CD4-positive, alpha-beta T cell (primary cell): ENCODE results near the gene TOPORS. TPM values are rescaled to one million over a fixed set of nuclear protein-coding genes. Genes with fewer than 3 reads are reported as not detected.

Experiments used
- ATAC-seq: fragments of 200-7000 bp; cut with Tn5 transposase; one replicate; pipeline ENCODE4 v1.10.0; 2022; ENCODE audit warnings: mild to moderate bottlenecking; ENCODE audit not compliant: poor library complexity
- CTCF ChIA-PET: fragments of 350-600 bp; sonication (Branson Sonifier 250); formaldehyde crosslinking; loops from one replicate; lab custom pipeline; 2021; ENCODE audit warnings: antibody characterized with exemption, inconsistent platforms; lab: Charles Lee
- POLR2A ChIA-PET: fragments of 350-600 bp; sonication (Branson Sonifier 250); formaldehyde crosslinking; loops from one replicate; lab custom pipeline; 2021; ENCODE audit warnings: antibody characterized with exemption, inconsistent platforms; lab: Charles Lee
- DNase-seq, 14 experiments: peaks; one replicate each; pipeline ENCODE4 v3.0.0-alpha.2; 2013 to 2020; ENCODE audit warnings: mixed read lengths in 2 of 14
- H3K27ac ChIP-seq, 2 donors: one replicate each; pipeline versions ENCODE4 v1.5.1 to v1.7.0; 2013; ENCODE audit warnings: low read length in 2 of 2, low read depth in 1 of 2, mild to moderate bottlenecking in 1 of 2
- H3K27me3 ChIP-seq, 2 experiments: 1 replicate in 1 of 2; 2 replicates in 1 of 2; pipeline versions ENCODE4 v1.6.1 to v1.7.0; 2013; ENCODE audit warnings: low read length in 2 of 2, control low read depth in 1 of 2, mild to moderate bottlenecking in 1 of 2, moderate library complexity in 1 of 2; ENCODE audit not compliant: insufficient read depth in 2 of 2, control insufficient read depth in 1 of 2
- H3K36me3 ChIP-seq: one replicate; pipeline ENCODE4 v1.6.1; 2013; ENCODE audit warnings: low read length, control low read depth; ENCODE audit not compliant: insufficient read depth
- H3K4me1 ChIP-seq: one replicate; pipeline ENCODE4 v1.6.1; 2013; ENCODE audit warnings: low read length, control low read depth; ENCODE audit not compliant: insufficient read depth
- H3K4me3 ChIP-seq: one replicate; pipeline ENCODE4 v1.5.1; 2013; ENCODE audit warnings: mild to moderate bottlenecking, low read length, moderate library complexity
- H3K9me3 ChIP-seq, 2 experiments: 1 replicate in 1 of 2; 2 replicates in 1 of 2; pipeline versions ENCODE4 v1.6.1 to v1.7.0; 2013; ENCODE audit warnings: low read length in 2 of 2, mild to moderate bottlenecking in 2 of 2, control low read depth in 1 of 2, moderate library complexity in 1 of 2; ENCODE audit not compliant: control insufficient read depth in 1 of 2, insufficient read depth in 1 of 2
- H3K27ac Mint-ChIP-seq: one replicate; pipeline ENCODE4 v1.8.0; 2020; ENCODE audit warnings: mixed read lengths
- H3K27me3 Mint-ChIP-seq: one replicate; pipeline ENCODE4 v1.8.0; 2021; ENCODE audit warnings: mixed read lengths
- H3K36me3 Mint-ChIP-seq: one replicate; pipeline ENCODE4 v1.8.0; 2021; ENCODE audit warnings: low read depth, mixed read lengths
- H3K4me1 Mint-ChIP-seq: one replicate; pipeline ENCODE4 v1.8.0; 2021; ENCODE audit warnings: low read depth, mixed read lengths
- H3K4me3 Mint-ChIP-seq: one replicate; pipeline ENCODE4 v1.8.0; 2020; ENCODE audit warnings: mild to moderate bottlenecking, mixed read lengths
- H3K9me3 Mint-ChIP-seq: one replicate; pipeline ENCODE4 v1.8.0; 2020; ENCODE audit warnings: mixed read lengths
- intact Hi-C, 2 experiments: fragments of 100-400 bp; cut with DNase I in 1 of 2; cut with micrococcal nuclease in 1 of 2; formaldehyde crosslinking; loops; one replicate each; pipeline versions ENCODE4 v1.15.1 to v1.9.0; 2023 to 2025; cut with DNase I, micrococcal nuclease
- total RNA-seq, 174 experiments: library from RNA in 2 of 174; stranded (reverse) in 2 of 174; gene quantifications; one replicate each; pipeline ENCODE4 v1.2.3 and lab custom pipeline; 2021 to 2026
- TF ChIP-seq, protein P1 (sequence below): fragments of 200-600 bp; IDR thresholded peaks from one replicate; pipeline ENCODE4 v1.8.0; 2022; ENCODE audit warnings: antibody characterized with exemption, mild to moderate bottlenecking

The TOPORS gene
- total RNA-seq, 2 experiments from 2014 or later: 40.8 to 41.8 TPM

GRCh38 chr9:32574858-32575257, 22.5 kb upstream of the TOPORS start:
- intact Hi-C loops: loop anchor here in 1 of 2 experiments (2.0 to 10.0 kb wide), 2 partner anchors 50 to 710 kb away; no protein-coding TSS in a partner anchor
- Mint-ChIP-seq H3K27me3 (peaks cover 15% of the 10 kb centered on the region), H3K9me3 (no peaks in the 10 kb centered on the region), H3K27ac (no peak overlapping the region), H3K4me1 (peaks cover 34% of the 10 kb centered on the region), H3K36me3 (peaks cover 16% of the 10 kb centered on the region), H3K4me3 (no peak overlapping the region)
- Histone ChIP-seq H3K4me3 (no peak overlapping the region), H3K27ac (no peak overlapping the region), H3K9me3 (no peaks in the 10 kb centered on the region), H3K4me1 (peaks cover 5% of the 10 kb centered on the region), H3K36me3 (peaks cover 4% of the 10 kb centered on the region), H3K27me3 (no peaks in the 10 kb centered on the region)
- TF ChIP-seq, protein P1, sequence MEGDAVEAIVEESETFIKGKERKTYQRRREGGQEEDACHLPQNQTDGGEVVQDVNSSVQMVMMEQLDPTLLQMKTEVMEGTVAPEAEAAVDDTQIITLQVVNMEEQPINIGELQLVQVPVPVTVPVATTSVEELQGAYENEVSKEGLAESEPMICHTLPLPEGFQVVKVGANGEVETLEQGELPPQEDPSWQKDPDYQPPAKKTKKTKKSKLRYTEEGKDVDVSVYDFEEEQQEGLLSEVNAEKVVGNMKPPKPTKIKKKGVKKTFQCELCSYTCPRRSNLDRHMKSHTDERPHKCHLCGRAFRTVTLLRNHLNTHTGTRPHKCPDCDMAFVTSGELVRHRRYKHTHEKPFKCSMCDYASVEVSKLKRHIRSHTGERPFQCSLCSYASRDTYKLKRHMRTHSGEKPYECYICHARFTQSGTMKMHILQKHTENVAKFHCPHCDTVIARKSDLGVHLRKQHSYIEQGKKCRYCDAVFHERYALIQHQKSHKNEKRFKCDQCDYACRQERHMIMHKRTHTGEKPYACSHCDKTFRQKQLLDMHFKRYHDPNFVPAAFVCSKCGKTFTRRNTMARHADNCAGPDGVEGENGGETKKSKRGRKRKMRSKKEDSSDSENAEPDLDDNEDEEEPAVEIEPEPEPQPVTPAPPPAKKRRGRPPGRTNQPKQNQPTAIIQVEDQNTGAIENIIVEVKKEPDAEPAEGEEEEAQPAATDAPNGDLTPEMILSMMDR: no peak
- ChIA-PET CTCF (interaction anchor here (0.8 to 12.1 kb wide), 4 partner anchors 23 to 197 kb away, joined by 3 to 206 read pairs (median 34); partner anchors contain the start of genes ACO1, SMIM27 and TOPORS), POLR2A (no interaction called here)
- DNase-seq: no peak
- ATAC-seq: no peak

GRCh38 chr9:32573821-32574220, 21.4 kb upstream of the TOPORS start:
- H3K9me3 ChIP-seq: no peaks in the 10 kb centered on the region
- TF ChIP-seq, protein P1: no peak
- no peaks in the 10 kb centered on the region for H3K9me3 Mint-ChIP-seq
- H3K4me1 Mint-ChIP-seq: peaks cover 37% of the 10 kb centered on the region
- no peak for ATAC-seq
- POLR2A ChIA-PET: interaction anchor here (1.7 to 3.1 kb wide), 4 partner anchors 23 to 195 kb away, joined by 5 to 77 read pairs (median 39); partner anchors contain the start of genes ACO1, RIGI, SMIM27 and TOPORS
- H3K27me3 ChIP-seq: no peaks in the 10 kb centered on the region
- H3K27me3 Mint-ChIP-seq: peaks cover 7% of the 10 kb centered on the region
- H3K4me3 Mint-ChIP-seq: peak overlapping the region; percentile 99
- H3K4me3 ChIP-seq: no peak overlapping the region
- no peak for DNase-seq
- peaks cover 23% of the 10 kb centered on the region for H3K36me3 Mint-ChIP-seq
- H3K27ac ChIP-seq: peak overlapping the region; percentile 74 to 87
- CTCF ChIA-PET: interaction anchor here (2.3 to 12.1 kb wide), 5 partner anchors 19 to 195 kb away, joined by 8 to 206 read pairs (median 23); partner anchors contain the start of genes ACO1, RIGI, SMIM27 and TOPORS
- H3K4me1 ChIP-seq: peaks cover 5% of the 10 kb centered on the region
- peak overlapping the region; percentile 97 for H3K27ac Mint-ChIP-seq
- peaks cover 4% of the 10 kb centered on the region for H3K36me3 ChIP-seq
- intact Hi-C loops: loop anchor here (2.0 to 10.0 kb wide), 3 partner anchors 49 to 711 kb away; partner anchors contain the start of gene APTX (in 2 of the 2)

GRCh38 chr9:32572900-32573523, 20.6 kb upstream of the TOPORS start, which contains the start of gene NDUFB6:
TSS of gene NDUFB6 (minus strand) at chr9:32573159. CDS start at chr9:32573060, 99 bp downstream.
- DNase-seq: peak; percentile 91 to 98 (median 96)
- ChIA-PET CTCF (interaction anchor here (1.2 to 12.1 kb wide), 7 partner anchors 9 to 195 kb away, joined by 4 to 206 read pairs (median 22); partner anchors contain the start of genes ACO1, RIGI, SMIM27 and TOPORS), POLR2A (interaction anchor here (1.1 to 3.1 kb wide), 8 partner anchors 18 to 429 kb away, joined by 3 to 77 read pairs (median 12); partner anchors contain the start of genes ACO1, APTX, RIGI and SMIM27)
- H3K4me1 ChIP-seq: peaks cover 5% of the 10 kb centered on the region
- H3K9me3 ChIP-seq: no peaks in the 10 kb centered on the region
- intact Hi-C loops: loop anchor here (1.0 to 10.0 kb wide), 4 partner anchors 21 to 712 kb away; partner anchors contain the start of genes APTX (in 2 of the 2), RIGI (in 1 of the 2), SMIM27 (in 1 of the 2) and TOPORS (in 1 of the 2)
- no peaks in the 10 kb centered on the region for H3K27me3 ChIP-seq
- H3K36me3 ChIP-seq: peaks cover 8% of the 10 kb centered on the region
- H3K27ac Mint-ChIP-seq: peak within 1 kb of the TSS; percentile 97
- no peaks in the 10 kb centered on the region for H3K27me3 Mint-ChIP-seq
- peaks cover 29% of the 10 kb centered on the region for H3K36me3 Mint-ChIP-seq
- H3K9me3 Mint-ChIP-seq: no peaks in the 10 kb centered on the region
- peak; percentile 77 for ATAC-seq
- H3K4me1 Mint-ChIP-seq: peaks cover 41% of the 10 kb centered on the region
- peak within 1 kb of the TSS; percentile 74 for H3K4me3 ChIP-seq
- peak within 1 kb of the TSS; percentile 74 to 87 for H3K27ac ChIP-seq
- TF ChIP-seq, protein P1: no peak
- H3K4me3 Mint-ChIP-seq: peak within 1 kb of the TSS; percentile 99
